Measurements from ENCODE around the gene CCDC8.

GRCh38 chr19:46422344-46422743 is 9.0 kb upstream of the CCDC8 start:
- TF ChIP-seq POLR2AphosphoS5 (IDR thresholded peaks at IDR 0.05), result no peak
- no peak for TF ChIP-seq CTCF (IDR thresholded peaks at IDR 0.05 in 8 of 11, conservative IDR thresholded peaks at IDR 0.05 in 3 of 11)
